Mammary epithelial cell (primary cell): Measurements from ENCODE around the gene SMIM44.

Experiments
- CTCF ChIP-seq, 2 donors: IDR thresholded peaks in 1 of 2; conservative IDR thresholded peaks in 1 of 2; 2 replicates each; pipeline ENCODE4 v1.5.1; 2011 to 2012; ENCODE audit warnings: inconsistent platforms in 2 of 2, low read length in 2 of 2, mild to moderate bottlenecking in 2 of 2, control low read depth in 1 of 2, low read depth in 1 of 2; ENCODE audit not compliant: insufficient read depth in 1 of 2; ENCODE audit errors: extremely low read depth in 1 of 2
- EZH2 ChIP-seq: IDR thresholded peaks from 2 replicates; pipeline ENCODE4 v1.6.1; 2012; ENCODE audit warnings: low read length, inconsistent platforms, borderline replicate concordance

DNA sequence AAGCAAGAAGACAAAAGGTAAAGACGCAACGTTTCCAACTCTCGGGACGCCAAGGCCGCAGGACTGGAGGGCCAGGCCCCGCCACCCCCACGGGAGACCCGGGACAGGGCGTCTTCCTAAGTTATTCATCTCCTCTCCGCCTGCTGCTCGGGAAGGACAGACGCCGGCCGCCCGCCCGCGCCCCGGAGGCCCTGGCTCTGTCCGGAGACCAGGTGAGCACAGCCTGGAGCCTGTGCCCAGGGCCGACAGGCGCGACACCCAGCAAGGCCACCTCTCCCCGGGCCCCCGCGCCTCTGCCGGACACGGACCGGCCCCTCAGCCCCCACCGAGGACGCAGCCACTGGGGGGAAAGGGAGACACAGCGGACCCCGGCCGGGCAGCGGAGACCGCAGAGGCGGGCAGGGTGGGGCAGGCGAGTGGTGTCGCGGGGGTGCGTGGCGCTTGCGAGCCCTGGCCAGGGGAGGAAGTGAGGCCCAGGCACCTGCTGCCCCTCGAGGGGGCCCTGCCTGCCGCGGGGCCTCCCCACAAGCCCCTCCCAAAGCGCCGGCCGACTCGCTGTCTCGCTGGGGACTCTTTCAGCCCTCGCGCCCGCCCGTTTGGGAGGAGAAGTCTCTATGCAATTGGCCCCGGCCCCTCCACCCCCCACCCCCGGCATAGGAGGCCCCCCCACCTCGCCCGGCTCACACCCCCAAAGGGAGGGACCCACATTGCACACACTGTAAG lies 20.1 kb downstream of the SMIM44 start:
- no peak for TF ChIP-seq CTCF (conservative IDR thresholded peaks at IDR 0.05 in 1 of 2, IDR thresholded peaks at IDR 0.05 in 1 of 2; ENCODE audit: extremely low read depth in 1 of 2, insufficient read depth in 1 of 2, low read depth in 1 of 2, low read length in 2 of 2)
- TF ChIP-seq EZH2: no peak
